Measurements from ENCODE around the gene GSPT1. TPM values are rescaled to one million over a fixed set of nuclear protein-coding genes. Genes with fewer than 3 reads are reported as not detected.

GSPT1 gene
- total RNA-seq, 2 experiments from 2014 or later, result 257 to 269 TPM

GRCh38 chr16:11836650-11837244 is 79.0 kb downstream of the GSPT1 start:
- no peak for DNase-seq
- Histone ChIP-seq H3K4me1 (ENCODE audit: insufficient read depth, low read length) (no peaks in the 10 kb centered on the region), H3K27ac (ENCODE audit: low read depth in 1 of 2, low read length in 2 of 2) (no peak overlapping the region), H3K4me3 (ENCODE audit: low read length) (no peak overlapping the region), H3K9me3 (ENCODE audit: control insufficient read depth in 1 of 2, insufficient read depth in 1 of 2, low read length in 2 of 2) (no peaks in the 10 kb centered on the region), H3K36me3 (ENCODE audit: insufficient read depth, low read length) (peaks cover 55% of the 10 kb centered on the region), H3K27me3 (ENCODE audit: control insufficient read depth in 1 of 2, insufficient read depth in 2 of 2, low read length in 2 of 2) (no peaks in the 10 kb centered on the region)
- H3K4me3 Mint-ChIP-seq, result no peak overlapping the region
- no peaks in the 10 kb centered on the region for H3K27me3 Mint-ChIP-seq
- ATAC-seq (ENCODE audit: poor library complexity), result no peak
- intact Hi-C loops (cut with DNase I, micrococcal nuclease), result no loop called here
- H3K36me3 Mint-ChIP-seq (ENCODE audit: low read depth), result peaks cover 66% of the 10 kb centered on the region
- no peaks in the 10 kb centered on the region for H3K9me3 Mint-ChIP-seq
- CTCF ChIA-PET, result interaction anchor here (0.5 kb wide), 1 partner anchor 12 kb away, joined by 5 read pairs; no protein-coding TSS in a partner anchor
- POLR2A ChIA-PET, result no interaction called here
- no peak overlapping the region for H3K27ac Mint-ChIP-seq
- no peaks in the 10 kb centered on the region for H3K4me1 Mint-ChIP-seq (ENCODE audit: low read depth)
- TF ChIP-seq CTCF (IDR thresholded peaks at IDR 0.05), result no peak

DNA sequence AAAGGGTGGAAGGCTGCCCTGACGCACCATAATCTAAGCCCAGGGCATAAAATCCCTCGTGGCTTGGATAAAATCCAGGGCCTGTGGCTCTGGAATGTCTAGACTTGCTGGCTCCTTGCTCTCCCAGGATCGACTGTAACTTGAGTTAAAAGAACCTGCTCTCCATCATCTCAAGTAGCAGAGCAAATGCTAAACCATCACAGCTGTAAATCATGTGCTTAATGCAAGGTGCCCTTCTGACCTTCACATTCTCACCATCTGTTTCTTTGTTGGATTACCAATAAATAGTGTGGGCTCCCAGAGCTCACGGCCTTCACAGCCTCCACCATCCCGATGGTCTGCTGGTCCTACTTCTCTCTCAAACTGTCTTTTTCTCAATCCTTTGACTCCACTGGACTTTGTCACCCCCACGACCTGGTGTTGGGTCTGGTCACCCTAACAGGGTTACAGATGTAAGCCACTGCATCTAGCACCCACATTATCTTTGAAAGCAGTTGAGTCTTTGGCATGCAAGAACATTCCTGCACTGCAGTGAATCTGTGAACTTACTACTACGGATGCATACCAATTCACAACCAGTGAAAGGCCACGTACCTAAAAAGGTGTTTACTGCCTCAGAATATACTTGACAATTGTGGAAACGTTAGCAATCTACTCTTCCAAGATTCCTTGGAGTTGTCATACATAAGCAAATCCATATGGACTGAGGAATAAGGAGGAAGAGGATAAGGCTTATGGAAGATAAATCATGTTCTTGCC is 79.7 kb downstream of the GSPT1 start:
- no peak overlapping the region for H3K27ac Mint-ChIP-seq

GRCh38 chr16:11835309-11835708 is 80.4 kb downstream of the GSPT1 start:
- Mint-ChIP-seq H3K36me3 (ENCODE audit: low read depth) (peaks cover 52% of the 10 kb centered on the region), H3K27ac (no peak overlapping the region), H3K4me1 (ENCODE audit: low read depth) (no peaks in the 10 kb centered on the region), H3K27me3 (no peaks in the 10 kb centered on the region), H3K4me3 (no peak overlapping the region), H3K9me3 (no peaks in the 10 kb centered on the region)
- Histone ChIP-seq H3K4me1 (ENCODE audit: insufficient read depth, low read length) (no peaks in the 10 kb centered on the region), H3K9me3 (ENCODE audit: control insufficient read depth in 1 of 2, insufficient read depth in 1 of 2, low read length in 2 of 2) (no peaks in the 10 kb centered on the region), H3K36me3 (ENCODE audit: insufficient read depth, low read length) (peaks cover 42% of the 10 kb centered on the region), H3K4me3 (ENCODE audit: low read length) (no peak overlapping the region), H3K27me3 (ENCODE audit: control insufficient read depth in 1 of 2, insufficient read depth in 2 of 2, low read length in 2 of 2) (no peaks in the 10 kb centered on the region), H3K27ac (ENCODE audit: low read depth in 1 of 2, low read length in 2 of 2) (no peak overlapping the region)
- CTCF ChIA-PET, result no interaction called here
- DNase-seq (no peak), ATAC-seq (ENCODE audit: poor library complexity) (no peak)
- POLR2A ChIA-PET, result no interaction called here
- intact Hi-C loops (cut with DNase I, micrococcal nuclease), result no loop called here
- no peak for TF ChIP-seq CTCF (IDR thresholded peaks at IDR 0.05)

More for the DNA sequence above, 79.7 kb downstream of the GSPT1 start:
- intact Hi-C loops (cut with DNase I, micrococcal nuclease), result no loop called here
- no peak for ATAC-seq (ENCODE audit: poor library complexity)
- Histone ChIP-seq H3K27me3 (ENCODE audit: control insufficient read depth in 1 of 2, insufficient read depth in 2 of 2, low read length in 2 of 2) (no peaks in the 10 kb centered on the region), H3K9me3 (ENCODE audit: control insufficient read depth in 1 of 2, insufficient read depth in 1 of 2, low read length in 2 of 2) (no peaks in the 10 kb centered on the region), H3K4me1 (ENCODE audit: insufficient read depth, low read length) (no peaks in the 10 kb centered on the region), H3K4me3 (ENCODE audit: low read length) (no peak overlapping the region), H3K36me3 (ENCODE audit: insufficient read depth, low read length) (peaks cover 49% of the 10 kb centered on the region), H3K27ac (ENCODE audit: low read depth in 1 of 2, low read length in 2 of 2) (no peak overlapping the region)
- H3K27me3 Mint-ChIP-seq, result no peaks in the 10 kb centered on the region
- CTCF ChIA-PET, result no interaction called here
- peaks cover 59% of the 10 kb centered on the region for H3K36me3 Mint-ChIP-seq (ENCODE audit: low read depth)
- H3K9me3 Mint-ChIP-seq, result no peaks in the 10 kb centered on the region
- no peak for DNase-seq
- no peak overlapping the region for H3K4me3 Mint-ChIP-seq
- H3K4me1 Mint-ChIP-seq (ENCODE audit: low read depth), result no peaks in the 10 kb centered on the region
- POLR2A ChIA-PET, result no interaction called here
- TF ChIP-seq CTCF (IDR thresholded peaks at IDR 0.05), result no peak
